ENCODE data around the gene C19orf38.

DNA sequence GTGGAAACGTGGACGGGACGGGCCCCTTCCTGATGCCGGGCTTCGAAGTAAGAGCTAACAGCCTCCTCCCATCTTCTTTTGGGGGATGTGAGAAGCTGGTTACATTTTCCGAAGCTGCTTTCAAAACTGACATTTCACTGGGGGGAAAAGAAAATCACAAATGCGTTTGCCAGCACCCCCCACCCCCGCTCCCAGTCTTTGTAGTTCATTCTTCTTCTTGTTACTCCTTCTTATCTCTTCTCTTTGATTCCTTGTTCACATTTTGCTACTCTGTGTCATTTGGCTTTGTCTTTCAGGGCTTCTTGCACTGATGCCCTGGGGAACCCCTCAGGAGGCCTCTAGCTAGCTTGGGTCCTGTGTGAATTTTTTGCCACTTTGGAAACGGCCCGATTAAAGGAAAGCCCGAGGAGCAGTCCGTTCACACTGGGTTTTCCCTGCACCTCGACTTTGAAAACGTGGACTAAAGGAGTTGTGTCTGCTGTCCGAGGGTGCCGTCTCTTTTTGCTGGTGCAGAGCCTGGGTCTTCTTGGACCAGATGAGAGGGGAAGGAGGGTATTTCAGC is 24.4 kb downstream of the C19orf38 start:
- TF ChIP-seq, protein P1, sequence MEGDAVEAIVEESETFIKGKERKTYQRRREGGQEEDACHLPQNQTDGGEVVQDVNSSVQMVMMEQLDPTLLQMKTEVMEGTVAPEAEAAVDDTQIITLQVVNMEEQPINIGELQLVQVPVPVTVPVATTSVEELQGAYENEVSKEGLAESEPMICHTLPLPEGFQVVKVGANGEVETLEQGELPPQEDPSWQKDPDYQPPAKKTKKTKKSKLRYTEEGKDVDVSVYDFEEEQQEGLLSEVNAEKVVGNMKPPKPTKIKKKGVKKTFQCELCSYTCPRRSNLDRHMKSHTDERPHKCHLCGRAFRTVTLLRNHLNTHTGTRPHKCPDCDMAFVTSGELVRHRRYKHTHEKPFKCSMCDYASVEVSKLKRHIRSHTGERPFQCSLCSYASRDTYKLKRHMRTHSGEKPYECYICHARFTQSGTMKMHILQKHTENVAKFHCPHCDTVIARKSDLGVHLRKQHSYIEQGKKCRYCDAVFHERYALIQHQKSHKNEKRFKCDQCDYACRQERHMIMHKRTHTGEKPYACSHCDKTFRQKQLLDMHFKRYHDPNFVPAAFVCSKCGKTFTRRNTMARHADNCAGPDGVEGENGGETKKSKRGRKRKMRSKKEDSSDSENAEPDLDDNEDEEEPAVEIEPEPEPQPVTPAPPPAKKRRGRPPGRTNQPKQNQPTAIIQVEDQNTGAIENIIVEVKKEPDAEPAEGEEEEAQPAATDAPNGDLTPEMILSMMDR (IDR thresholded peaks at IDR 0.05): no peak
- TF ChIP-seq EP300 (IDR thresholded peaks at IDR 0.05) (no peak), POLR2A (IDR thresholded peaks at IDR 0.05) (no peak)
